ENCODE results near the gene ZC3H7B.
A peak's percentile ranks its signal among the peaks of the same experiment; 100 is the strongest.

ZC3H7B gene

GRCh38 chr22:41280065-41280464 is 21.3 kb upstream of the ZC3H7B start:
- H3K4me1 ChIP-seq (ENCODE audit: control insufficient read depth, low read length): peaks cover 8% of the 10 kb centered on the region
- peaks cover 85% of the 10 kb centered on the region for H3K36me3 ChIP-seq (ENCODE audit: control insufficient read depth, low read length)
- H3K4me3 ChIP-seq (ENCODE audit: low read length): no peak overlapping the region
- H3K9me2 ChIP-seq (replicated peaks; ENCODE audit: control insufficient read depth, low read length): no peaks in the 10 kb centered on the region
- no peaks in the 10 kb centered on the region for H3K27me3 ChIP-seq (ENCODE audit: control insufficient read depth, low read length)
- H3K9me3 ChIP-seq (ENCODE audit: control insufficient read depth, insufficient read depth, low read length): no peaks in the 10 kb centered on the region
- no peak overlapping the region for H3K4me2 ChIP-seq (ENCODE audit: low read length)
- H3F3A ChIP-seq (ENCODE audit: control insufficient read depth, insufficient read depth): no peaks in the 10 kb centered on the region
- peaks cover 60% of the 10 kb centered on the region for H3K79me2 ChIP-seq (ENCODE audit: control insufficient read depth, low read length)
- TF ChIP-seq CTCF (IDR thresholded peaks at IDR 0.05; ENCODE audit: low read depth, low read length, poor library complexity, severe bottlenecking): no peak
- no peak for TF ChIP-seq EZH2phosphoT487 (IDR thresholded peaks at IDR 0.05; ENCODE audit: borderline replicate concordance, low read length)
- peaks cover 6% of the 10 kb centered on the region; the same call in 1 of the 2 replicates for H4K20me1 ChIP-seq (ENCODE audit: control insufficient read depth, insufficient read depth, low read depth, low read length)
- H3K27ac ChIP-seq (ENCODE audit: low read depth, low read length): no peak overlapping the region

GRCh38 chr22:41280854-41281253 is 20.5 kb upstream of the ZC3H7B start:
- Histone ChIP-seq H3K79me2 (ENCODE audit: control insufficient read depth, low read length) (peaks cover 67% of the 10 kb centered on the region), H3K27ac (ENCODE audit: low read depth, low read length) (no peak overlapping the region), H3K9me3 (ENCODE audit: control insufficient read depth, insufficient read depth, low read length) (no peaks in the 10 kb centered on the region), H3K4me1 (ENCODE audit: control insufficient read depth, low read length) (peaks cover 9% of the 10 kb centered on the region), H4K20me1 (ENCODE audit: control insufficient read depth, insufficient read depth, low read depth, low read length) (peaks cover 6% of the 10 kb centered on the region; the same call in 1 of the 2 replicates), H3K4me3 (ENCODE audit: low read length) (no peak overlapping the region), H3K4me2 (ENCODE audit: low read length) (no peak overlapping the region), H3F3A (ENCODE audit: control insufficient read depth, insufficient read depth) (no peaks in the 10 kb centered on the region), H3K9me2 (replicated peaks; ENCODE audit: control insufficient read depth, low read length) (no peaks in the 10 kb centered on the region), H3K36me3 (ENCODE audit: control insufficient read depth, low read length) (peaks cover 84% of the 10 kb centered on the region), H3K27me3 (ENCODE audit: control insufficient read depth, low read length) (no peaks in the 10 kb centered on the region)
- TF ChIP-seq EZH2phosphoT487 (IDR thresholded peaks at IDR 0.05; ENCODE audit: borderline replicate concordance, low read length) (no peak), CTCF (IDR thresholded peaks at IDR 0.05; ENCODE audit: low read depth, low read length, poor library complexity, severe bottlenecking) (no peak)

- H3K4me1 ChIP-seq (ENCODE audit: control insufficient read depth, low read length): peaks cover 19% of the 10 kb centered on the region
- peak overlapping the region; percentile 79 for H3K4me3 ChIP-seq (ENCODE audit: low read length)
- H3K36me3 ChIP-seq (ENCODE audit: control insufficient read depth, low read length): peaks cover 54% of the 10 kb centered on the region
- 0 out of 2 replicates have a peak, but pooled peaks cover 2% of the 10 kb centered on the region for H3F3A ChIP-seq (ENCODE audit: control insufficient read depth, insufficient read depth)
- peak overlapping the region; percentile 82 for H3K4me2 ChIP-seq (ENCODE audit: low read length)
- peaks cover 62% of the 10 kb centered on the region for H3K79me2 ChIP-seq (ENCODE audit: control insufficient read depth, low read length)
- H3K9me3 ChIP-seq (ENCODE audit: control insufficient read depth, insufficient read depth, low read length): no peaks in the 10 kb centered on the region
- no peak for TF ChIP-seq EZH2phosphoT487 (IDR thresholded peaks at IDR 0.05; ENCODE audit: borderline replicate concordance, low read length)
- no peak for TF ChIP-seq CTCF (IDR thresholded peaks at IDR 0.05; ENCODE audit: low read depth, low read length, poor library complexity, severe bottlenecking)
- no peaks in the 10 kb centered on the region for H3K9me2 ChIP-seq (replicated peaks; ENCODE audit: control insufficient read depth, low read length)
- no peaks in the 10 kb centered on the region for H3K27me3 ChIP-seq (ENCODE audit: control insufficient read depth, low read length)
- peaks cover 6% of the 10 kb centered on the region; the same call in 1 of the 2 replicates for H4K20me1 ChIP-seq (ENCODE audit: control insufficient read depth, insufficient read depth, low read depth, low read length)
- no peak overlapping the region for H3K27ac ChIP-seq (ENCODE audit: low read depth, low read length)
Observed at GRCh38 chr22:41284465-41284864, 16.9 kb upstream of the ZC3H7B start.

All from DOHH2 (cell line).